Neural cell (in vitro differentiated cells): ENCODE measurements around the gene HLA-F. TPM values are rescaled to one million over a fixed set of nuclear protein-coding genes. Genes with fewer than 3 reads are reported as not detected.

ENCODE experiments used
- H2AFZ ChIP-seq: fragments of 200-600, 300-800 bp; sonication (generic), shearing (Covaris generic); 2 replicates; pipeline ENCODE4 v1.6.0; 2014; ENCODE audit warnings: low read depth, mild to moderate bottlenecking, antibody characterized with exemption, low read length, moderate library complexity
- H3F3A ChIP-seq: fragments of 200-600 bp; shearing (Covaris generic); 2 replicates; pipeline ENCODE4 v1.6.1; 2016; ENCODE audit warnings: mild to moderate bottlenecking, moderate library complexity, mixed read lengths, antibody characterized with exemption, low read length; ENCODE audit not compliant: insufficient read depth, poor library complexity, severe bottlenecking
- H3K27ac ChIP-seq: fragments of 200-600, 300-800 bp; sonication (generic), shearing (Covaris generic); 2 replicates; pipeline ENCODE4 v1.5.1; 2014; ENCODE audit warnings: mild to moderate bottlenecking, low read length, moderate library complexity
- H3K27me3 ChIP-seq: fragments of 300-800, 200-600 bp; sonication (generic), shearing (Covaris generic); 2 replicates; pipeline ENCODE4 v1.6.0; 2014; ENCODE audit warnings: mild to moderate bottlenecking, low read depth, low read length, moderate library complexity; ENCODE audit not compliant: insufficient read depth
- H3K36me3 ChIP-seq: fragments of 300-800, 200-600 bp; sonication (generic), shearing (Covaris generic); 2 replicates; pipeline ENCODE4 v1.5.1; 2014; ENCODE audit warnings: mild to moderate bottlenecking, antibody characterized with exemption, low read length, moderate library complexity; ENCODE audit not compliant: insufficient read depth
- H3K4me2 ChIP-seq: fragments of 300-800, 200-600 bp; sonication (generic), shearing (Covaris generic); 2 replicates; pipeline ENCODE4 v1.6.0; 2014; ENCODE audit warnings: mild to moderate bottlenecking, low read length
- H3K4me3 ChIP-seq: fragments of 300-800, 200-600 bp; sonication (generic), shearing (Covaris generic); 2 replicates; pipeline ENCODE4 v1.5.1; 2014; ENCODE audit warnings: mild to moderate bottlenecking, low read length, moderate library complexity
- H3K79me2 ChIP-seq: fragments of 200-600 bp; shearing (Covaris generic); replicated peaks from 2 replicates; pipeline ENCODE4 v1.6.0; 2014; ENCODE audit warnings: mild to moderate bottlenecking, low read length, moderate library complexity; ENCODE audit not compliant: insufficient read depth
- H3K9ac ChIP-seq: fragments of 300-800, 200-600 bp; sonication (generic), shearing (Covaris generic); 2 replicates; pipeline ENCODE4 v1.6.1; 2016; ENCODE audit warnings: mild to moderate bottlenecking, low read length, mixed read lengths
- H3K9me2 ChIP-seq: fragments of 200-600 bp; shearing (Covaris generic); 2 replicates; pipeline ENCODE4 v1.6.1; 2016; ENCODE audit warnings: mild to moderate bottlenecking, low read length, mixed read lengths; ENCODE audit not compliant: insufficient read depth
- H3K9me3 ChIP-seq: fragments of 200-600, 300-800 bp; sonication (generic), shearing (Covaris generic); 2 replicates; pipeline ENCODE4 v1.6.1; 2016; ENCODE audit warnings: mild to moderate bottlenecking, mixed run types, low read length, moderate library complexity, mixed read lengths
- H4K20me1 ChIP-seq: fragments of 200-600 bp; shearing (Covaris generic); 2 replicates; pipeline ENCODE4 v1.6.1; 2016; ENCODE audit warnings: mild to moderate bottlenecking, mixed run types; ENCODE audit not compliant: insufficient read depth
- CTCF ChIP-seq: fragments of 450-650 bp; IDR thresholded peaks from 2 replicates; pipeline ENCODE4 v1.5.1; 2014; ENCODE audit warnings: antibody characterized with exemption, mild to moderate bottlenecking, moderate library complexity; ENCODE audit not compliant: poor library complexity, severe bottlenecking
- EP300 ChIP-seq: fragments of 450-650 bp; conservative IDR thresholded peaks from 2 replicates; pipeline ENCODE4 v1.6.1; 2014; ENCODE audit warnings: antibody characterized with exemption, mild to moderate bottlenecking, moderate library complexity; ENCODE audit not compliant: poor library complexity, severe bottlenecking
- EZH2 ChIP-seq: fragments of 200-600, 300-800 bp; shearing (Covaris generic), sonication (generic); IDR thresholded peaks from 2 replicates; pipeline ENCODE4 v1.6.1; 2014; ENCODE audit warnings: antibody characterized with exemption, low read length, borderline replicate concordance, mild to moderate bottlenecking; ENCODE audit not compliant: insufficient read depth, poor library complexity, severe bottlenecking
- MXI1 ChIP-seq: fragments of 450-650 bp; conservative IDR thresholded peaks from 2 replicates; pipeline ENCODE4 v1.6.1; 2014; ENCODE audit warnings: antibody characterized with exemption, mild to moderate bottlenecking; ENCODE audit not compliant: poor library complexity, severe bottlenecking
- POLR2AphosphoS5 ChIP-seq: IDR thresholded peaks from 2 replicates; pipeline ENCODE4 v1.6.1; 2012
- RAD21 ChIP-seq: fragments of 450-650 bp; conservative IDR thresholded peaks from 2 replicates; pipeline ENCODE4 v1.6.1; 2014; ENCODE audit warnings: antibody characterized with exemption, mild to moderate bottlenecking, moderate library complexity
- SMC3 ChIP-seq: fragments of 450-650 bp; conservative IDR thresholded peaks from 2 replicates; pipeline ENCODE4 v1.6.1; 2014; ENCODE audit warnings: antibody characterized with exemption, mild to moderate bottlenecking, moderate library complexity; ENCODE audit not compliant: poor library complexity
- TAF1 ChIP-seq: IDR thresholded peaks from 2 replicates; pipeline ENCODE4 v1.6.1; 2012; ENCODE audit warnings: low read depth
- polyA plus RNA-seq: library from polyadenylated mRNA; depleted of rRNA; stranded (reverse); fragments of >200 nt; gene quantifications from 2 replicates; pipeline ENCODE4 v1.2.3, GENCODE V29; 2014
- TF ChIP-seq, protein P1 (sequence below): IDR thresholded peaks from 2 replicates; pipeline ENCODE4 v1.6.1; 2012; ENCODE audit warnings: borderline replicate concordance

Gene HLA-F
- polyA plus RNA-seq, 1 donor from 2014 or later: not detected

GRCh38 chr6:29733057-29733456 lies 9.8 kb downstream of the HLA-F start:
- Histone ChIP-seq H3K9me2 (no peaks in the 10 kb centered on the region), H3K4me2 (no peak overlapping the region), H3K9me3 (no peaks in the 10 kb centered on the region), H3K9ac (no peak overlapping the region), H3K36me3 (no peaks in the 10 kb centered on the region), H3K79me2 (no peaks in the 10 kb centered on the region), H4K20me1 (no peaks in the 10 kb centered on the region), H3K27ac (no peak overlapping the region), H3F3A (no peaks in the 10 kb centered on the region), H2AFZ (no peak overlapping the region), H3K4me3 (no peak overlapping the region), H3K27me3 (no peaks in the 10 kb centered on the region)
- no peak for TF ChIP-seq EZH2
- TF ChIP-seq EP300: no peak
- TF ChIP-seq SMC3: no peak
- no peak for TF ChIP-seq MXI1
- TF ChIP-seq, protein P1, sequence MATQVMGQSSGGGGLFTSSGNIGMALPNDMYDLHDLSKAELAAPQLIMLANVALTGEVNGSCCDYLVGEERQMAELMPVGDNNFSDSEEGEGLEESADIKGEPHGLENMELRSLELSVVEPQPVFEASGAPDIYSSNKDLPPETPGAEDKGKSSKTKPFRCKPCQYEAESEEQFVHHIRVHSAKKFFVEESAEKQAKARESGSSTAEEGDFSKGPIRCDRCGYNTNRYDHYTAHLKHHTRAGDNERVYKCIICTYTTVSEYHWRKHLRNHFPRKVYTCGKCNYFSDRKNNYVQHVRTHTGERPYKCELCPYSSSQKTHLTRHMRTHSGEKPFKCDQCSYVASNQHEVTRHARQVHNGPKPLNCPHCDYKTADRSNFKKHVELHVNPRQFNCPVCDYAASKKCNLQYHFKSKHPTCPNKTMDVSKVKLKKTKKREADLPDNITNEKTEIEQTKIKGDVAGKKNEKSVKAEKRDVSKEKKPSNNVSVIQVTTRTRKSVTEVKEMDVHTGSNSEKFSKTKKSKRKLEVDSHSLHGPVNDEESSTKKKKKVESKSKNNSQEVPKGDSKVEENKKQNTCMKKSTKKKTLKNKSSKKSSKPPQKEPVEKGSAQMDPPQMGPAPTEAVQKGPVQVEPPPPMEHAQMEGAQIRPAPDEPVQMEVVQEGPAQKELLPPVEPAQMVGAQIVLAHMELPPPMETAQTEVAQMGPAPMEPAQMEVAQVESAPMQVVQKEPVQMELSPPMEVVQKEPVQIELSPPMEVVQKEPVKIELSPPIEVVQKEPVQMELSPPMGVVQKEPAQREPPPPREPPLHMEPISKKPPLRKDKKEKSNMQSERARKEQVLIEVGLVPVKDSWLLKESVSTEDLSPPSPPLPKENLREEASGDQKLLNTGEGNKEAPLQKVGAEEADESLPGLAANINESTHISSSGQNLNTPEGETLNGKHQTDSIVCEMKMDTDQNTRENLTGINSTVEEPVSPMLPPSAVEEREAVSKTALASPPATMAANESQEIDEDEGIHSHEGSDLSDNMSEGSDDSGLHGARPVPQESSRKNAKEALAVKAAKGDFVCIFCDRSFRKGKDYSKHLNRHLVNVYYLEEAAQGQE: no peak
- TF ChIP-seq CTCF: no peak
- no peak for TF ChIP-seq POLR2AphosphoS5
- no peak for TF ChIP-seq TAF1
- no peak for TF ChIP-seq RAD21

DNA sequence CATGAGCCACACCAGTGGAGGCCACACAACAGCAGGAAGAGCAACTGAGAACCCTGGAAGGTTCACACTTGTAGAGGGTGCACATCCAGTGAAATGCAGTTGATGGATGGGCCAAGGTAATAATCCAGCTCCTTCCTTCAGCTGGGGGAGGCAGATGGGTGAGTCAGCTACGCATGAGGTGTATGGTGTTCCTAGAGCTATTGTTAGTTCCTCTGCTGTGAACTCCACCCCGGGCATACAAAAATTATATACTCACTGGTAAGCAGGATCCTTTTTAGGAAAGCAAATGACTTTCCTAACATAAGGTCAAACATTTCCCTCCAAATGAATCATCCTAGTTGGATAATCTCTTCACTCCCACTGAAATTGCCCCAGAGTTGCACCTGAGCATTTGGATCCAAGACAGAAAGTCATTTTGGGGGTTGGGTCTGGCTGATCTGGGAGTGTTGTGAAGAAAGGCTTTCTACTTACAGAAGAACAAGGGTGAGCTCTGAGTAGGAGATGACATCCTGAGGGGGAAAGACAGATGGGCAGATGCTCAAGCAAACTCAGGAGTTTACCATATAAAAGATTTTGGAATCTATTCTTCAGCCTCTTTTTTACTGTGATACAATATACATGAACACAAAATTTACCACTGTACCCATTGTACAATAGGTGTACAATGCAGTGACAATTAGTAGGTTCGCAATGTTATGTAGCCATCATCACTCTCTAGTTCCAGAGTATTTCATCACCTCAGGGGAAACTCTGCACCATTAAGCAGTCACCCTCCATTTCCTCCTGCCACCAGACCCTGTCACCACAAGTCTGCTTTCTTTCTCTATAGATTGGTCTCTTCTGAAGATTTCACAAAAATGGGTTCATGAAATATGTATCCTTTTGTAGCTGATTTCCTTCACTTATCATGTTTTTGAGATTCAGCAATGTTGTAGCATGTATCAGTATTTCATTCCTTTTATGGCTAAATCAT lies 11.1 kb downstream of the HLA-F start:
- Histone ChIP-seq H3K9me3 (no peaks in the 10 kb centered on the region), H3K4me2 (no peak overlapping the region), H3K9me2 (no peaks in the 10 kb centered on the region), H3F3A (no peaks in the 10 kb centered on the region), H3K4me3 (no peak overlapping the region), H3K27me3 (no peaks in the 10 kb centered on the region), H3K79me2 (no peaks in the 10 kb centered on the region), H2AFZ (no peak overlapping the region), H3K9ac (no peak overlapping the region), H3K27ac (no peak overlapping the region), H3K36me3 (no peaks in the 10 kb centered on the region), H4K20me1 (no peaks in the 10 kb centered on the region)
- TF ChIP-seq CTCF: no peak
- no peak for TF ChIP-seq TAF1
- no peak for TF ChIP-seq EZH2
- TF ChIP-seq POLR2AphosphoS5: no peak
- no peak for TF ChIP-seq EP300
- TF ChIP-seq, protein P1: no peak
- TF ChIP-seq MXI1: no peak
- TF ChIP-seq RAD21: no peak
- TF ChIP-seq SMC3: no peak
